CD14-positive monocyte (primary cell): ENCODE data around the gene MICAL2. TPM values are rescaled to one million over a fixed set of nuclear protein-coding genes. Genes with fewer than 3 reads are reported as not detected.

Experiments
- DNase-seq, 3 donors: peaks; one replicate each; pipeline ENCODE4 v3.0.0-alpha.2; 2011 to 2022
- H2AFZ ChIP-seq: 2 replicates; pipeline ENCODE4 v1.6.0; 2012; ENCODE audit warnings: mild to moderate bottlenecking, low read depth, low read length, inconsistent platforms; ENCODE audit not compliant: insufficient read depth, poor library complexity, severe bottlenecking
- H3K27ac ChIP-seq, 2 donors: 1 replicate in 1 of 2; 2 replicates in 1 of 2; pipeline ENCODE4 v1.5.1; 2012 to 2013; ENCODE audit warnings: low read length in 2 of 2, control low read depth in 1 of 2, inconsistent platforms in 1 of 2, low read depth in 1 of 2, mild to moderate bottlenecking in 1 of 2
- H3K27me3 ChIP-seq, 2 donors: one replicate each; pipeline versions ENCODE4 v1.6.0 to v1.6.1; 2011 to 2013; ENCODE audit warnings: low read length in 2 of 2; ENCODE audit not compliant: control insufficient read depth in 2 of 2, insufficient read depth in 2 of 2
- H3K36me3 ChIP-seq, 2 donors: replicated peaks in 1 of 2; 1 replicate in 1 of 2; 2 replicates in 1 of 2; pipeline versions ENCODE4 v1.5.1 to v1.6.1; 2012 to 2013; ENCODE audit warnings: low read length in 2 of 2, control low read depth in 1 of 2, inconsistent platforms in 1 of 2, mild to moderate bottlenecking in 1 of 2; ENCODE audit not compliant: insufficient read depth in 2 of 2, control insufficient read depth in 1 of 2
- H3K4me1 ChIP-seq, 2 donors: 1 replicate in 1 of 2; 2 replicates in 1 of 2; pipeline versions ENCODE4 v1.5.1 to v1.6.1; 2012 to 2013; ENCODE audit warnings: low read length in 2 of 2, control low read depth in 1 of 2, inconsistent platforms in 1 of 2, mild to moderate bottlenecking in 1 of 2, moderate library complexity in 1 of 2; ENCODE audit not compliant: insufficient read depth in 2 of 2, control insufficient read depth in 1 of 2
- H3K4me2 ChIP-seq: replicated peaks from 2 replicates; pipeline ENCODE3; 2012; ENCODE audit warnings: low read length, moderate library complexity, mild to moderate bottlenecking; ENCODE audit not compliant: poor library complexity, severe bottlenecking; ENCODE audit errors: extremely low read depth
- H3K4me3 ChIP-seq, 3 experiments: fragments of 200-600 bp in 1 of 3; sonication (generic) in 1 of 3; replicated peaks in 1 of 3; 1 replicate in 2 of 3; 2 replicates in 1 of 3; pipeline ENCODE4 v1.5.1; 2011 to 2013; ENCODE audit warnings: low read length in 3 of 3, mild to moderate bottlenecking in 3 of 3, control low read depth in 2 of 3, low read depth in 2 of 3, inconsistent platforms in 1 of 3, moderate library complexity in 1 of 3
- H3K79me2 ChIP-seq: 2 replicates; pipeline ENCODE4 v1.6.0; 2012; ENCODE audit warnings: mild to moderate bottlenecking, control low read depth, inconsistent platforms, low read length, moderate library complexity; ENCODE audit not compliant: insufficient read depth
- H3K9ac ChIP-seq: 2 replicates; pipeline ENCODE4 v1.6.0; 2017; ENCODE audit warnings: low read length, mild to moderate bottlenecking; ENCODE audit not compliant: insufficient read depth, poor library complexity, severe bottlenecking
- H3K9me3 ChIP-seq, 2 donors: replicated peaks in 1 of 2; 1 replicate in 1 of 2; 2 replicates in 1 of 2; pipeline versions ENCODE4 v1.5.1 to v1.6.1; 2012 to 2013; ENCODE audit warnings: low read length in 2 of 2, control low read depth in 1 of 2; ENCODE audit not compliant: control insufficient read depth in 1 of 2, insufficient read depth in 1 of 2
- H4K20me1 ChIP-seq: 2 replicates; pipeline ENCODE4 v1.6.0; 2012; ENCODE audit warnings: mild to moderate bottlenecking, low read length, control low read depth, moderate library complexity; ENCODE audit not compliant: insufficient read depth
- H3K27ac Mint-ChIP-seq, 7 donors: one replicate each; pipeline ENCODE4 v1.8.0; 2020; ENCODE audit warnings: mild to moderate bottlenecking in 7 of 7, mixed read lengths in 7 of 7, moderate library complexity in 6 of 7, inconsistent platforms in 2 of 7
- H3K27me3 Mint-ChIP-seq, 3 donors: one replicate each; pipeline ENCODE4 v1.8.0; 2021 to 2022; ENCODE audit warnings: low read depth in 3 of 3, mild to moderate bottlenecking in 3 of 3, mixed read lengths in 3 of 3, moderate library complexity in 3 of 3, inconsistent platforms in 1 of 3
- H3K36me3 Mint-ChIP-seq, 2 donors: one replicate each; pipeline ENCODE4 v1.8.0; 2020; ENCODE audit warnings: mixed read lengths in 2 of 2, inconsistent platforms in 1 of 2, mild to moderate bottlenecking in 1 of 2
- H3K4me1 Mint-ChIP-seq: one replicate; pipeline ENCODE4 v1.8.0; 2020; ENCODE audit warnings: mild to moderate bottlenecking, mixed read lengths
- H3K4me3 Mint-ChIP-seq, 2 donors: one replicate each; pipeline ENCODE4 v1.8.0; 2020; ENCODE audit warnings: mild to moderate bottlenecking in 2 of 2, mixed read lengths in 2 of 2, moderate library complexity in 1 of 2
- H3K9me3 Mint-ChIP-seq, 7 donors: one replicate each; pipeline ENCODE4 v1.8.0; 2020 to 2022; ENCODE audit warnings: mixed read lengths in 7 of 7, mild to moderate bottlenecking in 6 of 7, moderate library complexity in 6 of 7, inconsistent platforms in 2 of 7
- CTCF ChIP-seq: fragments of 200-600 bp; IDR thresholded peaks from one replicate; pipeline ENCODE4 v1.8.0; 2022; ENCODE audit warnings: antibody characterized with exemption, mild to moderate bottlenecking
- WGBS: methylation state at CpG from one replicate; pipeline ENCODE4 v1.1.5; 2013; ENCODE audit warnings: missing lambda C conversion rate; ENCODE audit not compliant: insufficient coverage; 5-methylcytosine and 5-hydroxymethylcytosine counted together
- intact Hi-C, 2 donors: fragments of 100-400 bp; cut with micrococcal nuclease; formaldehyde crosslinking; loops; one replicate each; pipeline versions ENCODE4 v1.15.0 to v1.15.1; 2023
- polyA plus RNA-seq, 3 donors: library from polyadenylated mRNA; depleted of rRNA in 1 of 3; unstranded in 2 of 3; stranded (reverse) in 1 of 3; fragments of 300-500 nt in 2 of 3; fragments of >200 nt in 1 of 3; fragmentation: Illumina TruSeq in 2 of 3; gene quantifications; 1 replicate in 2 of 3; 2 replicates in 1 of 3; pipeline ENCODE4 v1.2.3, GENCODE V29; 2012 to 2021

MICAL2 gene
- polyA plus RNA-seq, 3 donors: 39.8 to 72.5 (median 44.0) TPM

DNA sequence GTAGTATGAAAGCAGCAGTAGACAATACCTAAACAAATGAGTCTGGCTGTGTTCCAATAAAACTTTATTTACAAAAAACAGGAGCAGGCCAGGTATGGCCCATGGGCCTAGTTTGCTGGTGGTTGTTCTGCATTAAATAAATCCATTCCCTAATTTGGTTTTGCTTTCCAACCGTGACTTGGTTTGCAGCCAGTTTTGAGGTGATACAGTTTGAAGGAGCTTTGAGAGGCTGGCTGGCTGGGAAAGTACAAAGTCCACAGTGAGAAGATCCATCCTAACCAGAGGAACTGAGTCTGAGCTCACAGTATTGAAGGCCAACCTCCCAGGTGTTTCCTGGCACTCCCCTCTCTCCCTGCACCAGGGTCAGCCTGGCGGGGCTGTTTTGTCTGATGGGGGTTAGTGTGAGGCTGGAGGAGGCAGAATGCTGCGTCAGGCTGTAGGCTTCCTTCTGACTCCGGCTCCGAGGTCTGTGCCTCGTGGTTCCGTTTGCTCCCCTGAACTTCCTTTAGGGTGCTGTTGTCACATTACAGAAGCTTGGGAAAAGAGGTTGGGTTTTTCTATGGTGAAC lies 129.5 kb downstream of the MICAL2 start:
- H4K20me1 ChIP-seq: peaks cover 49% of the 10 kb centered on the region
- Mint-ChIP-seq H3K27ac (peak overlapping the region in 1 of 7 donors; percentile 31), H3K9me3 (no peaks in the 10 kb centered on the region), H3K36me3 (peaks cover 93 to 99% of the 10 kb centered on the region in 2 donors), H3K27me3 (peaks cover 2 to 4% (median 3%) of the 10 kb centered on the region in 3 donors), H3K4me3 (no peak overlapping the region), H3K4me1 (peaks cover 19% of the 10 kb centered on the region)
- WGBS: 0% methylated on average over 5 of the region's 7 CpGs
- H3K36me3 ChIP-seq: peaks cover 88 to 98% of the 10 kb centered on the region in 2 donors
- H3K27me3 ChIP-seq: no peaks in the 10 kb centered on the region
- H3K4me2 ChIP-seq: no peak overlapping the region
- intact Hi-C loops: no loop called here
- no peak overlapping the region for H2AFZ ChIP-seq
- H3K4me3 ChIP-seq: no peak overlapping the region
- no peak for TF ChIP-seq CTCF
- no peaks in the 10 kb centered on the region for H3K4me1 ChIP-seq
- DNase-seq: no peak
- H3K9me3 ChIP-seq: no peaks in the 10 kb centered on the region
- no peak overlapping the region for H3K9ac ChIP-seq
- no peaks in the 10 kb centered on the region for H3K79me2 ChIP-seq
- H3K27ac ChIP-seq: no peak overlapping the region

DNA sequence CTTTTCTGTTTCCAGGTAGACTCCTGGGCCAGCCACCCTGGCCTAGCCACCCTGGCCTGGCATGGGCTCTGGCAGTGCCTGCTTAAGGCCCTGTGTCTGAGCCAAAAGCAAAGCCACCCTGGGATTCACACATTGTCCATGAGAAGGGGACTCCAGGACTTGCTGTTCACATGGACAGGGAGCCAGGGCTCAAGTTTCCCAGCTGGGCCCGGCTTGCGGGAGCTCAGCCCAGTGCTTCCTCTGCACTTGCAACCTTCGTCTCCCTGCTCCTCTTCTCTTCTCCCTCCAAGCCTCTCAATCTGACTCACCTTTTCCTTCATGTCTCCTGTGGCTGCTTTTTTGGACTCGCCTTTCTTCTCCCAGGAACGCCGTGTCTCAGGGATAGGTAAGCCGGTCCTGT lies 130.3 kb downstream of the MICAL2 start:
- Histone ChIP-seq H2AFZ (no peak overlapping the region), H3K27ac (no peak overlapping the region), H3K9me3 (no peaks in the 10 kb centered on the region), H3K27me3 (no peaks in the 10 kb centered on the region), H3K36me3 (peaks cover 94 to 100% of the 10 kb centered on the region in 2 donors), H3K4me2 (no peak overlapping the region), H3K4me1 (no peaks in the 10 kb centered on the region), H3K9ac (no peak overlapping the region), H4K20me1 (peaks cover 50% of the 10 kb centered on the region), H3K79me2 (no peaks in the 10 kb centered on the region), H3K4me3 (no peak overlapping the region)
- 93% methylated on average over 7 of the region's 7 CpGs for WGBS
- Mint-ChIP-seq H3K4me1 (peaks cover 19% of the 10 kb centered on the region), H3K27ac (peak overlapping the region in 1 of 7 donors; percentile 32), H3K27me3 (peaks cover 2 to 4% (median 3%) of the 10 kb centered on the region in 3 donors), H3K9me3 (no peaks in the 10 kb centered on the region), H3K36me3 (peaks cover 95 to 100% of the 10 kb centered on the region in 2 donors), H3K4me3 (no peak overlapping the region)
- intact Hi-C loops: no loop called here
- no peak for DNase-seq
- no peak for TF ChIP-seq CTCF
